OCI-LY7 (cell line): ENCODE data around the gene EVC.

Experiments
- CTCF ChIP-seq: fragments of 200-600 bp; sonication (generic); conservative IDR thresholded peaks from 2 replicates; pipeline ENCODE4 v1.5.1; 2014; ENCODE audit warnings: mild to moderate bottlenecking, antibody characterized with exemption, low read length, moderate library complexity, mixed read lengths
- EZH2phosphoT487 ChIP-seq: fragments of 200-600 bp; sonication (generic); IDR thresholded peaks from 2 replicates; pipeline ENCODE4 v1.6.1; 2018; ENCODE audit warnings: low read depth, borderline replicate concordance, mild to moderate bottlenecking, mixed run types, antibody characterized with exemption, low read length, moderate library complexity, mixed read lengths

- TF ChIP-seq CTCF, result no peak
- no peak for TF ChIP-seq EZH2phosphoT487
These were observed 25.7 kb upstream of the EVC start for GRCh38 chr4:5685296-5685695.
